ENCODE data around the gene BMPER.

The BMPER gene

GRCh38 chr7:34191771-34192479 lies 286.6 kb downstream of the BMPER start:
- DNase-seq, result no peak

GRCh38 chr7:34192906-34193305 lies 287.6 kb downstream of the BMPER start:
- no peak for DNase-seq

GRCh38 chr7:34198231-34198641 lies 292.9 kb downstream of the BMPER start:
- DNase-seq, result no peak

All from NCI-H1436 treated with DMSO at 0.1 percent for 48 hours (cell line).